Medulla oblongata (tissue), 1 donor: ENCODE data around the gene RCBTB2.

Experiments
- DNase-seq: peaks from one replicate; pipeline ENCODE4 v3.0.0-alpha.2; 2015; ENCODE audit errors: extremely low spot score

The RCBTB2 gene

GRCh38 chr13:48449656-48450055, 83.2 kb downstream of the RCBTB2 start:
- DNase-seq: no peak

GRCh38 chr13:48448959-48449614, 83.8 kb downstream of the RCBTB2 start:
- peak; percentile 35 for DNase-seq

GRCh38 chr13:48448285-48448958, 84.5 kb downstream of the RCBTB2 start:
- DNase-seq: no peak

GRCh38 chr13:48446464-48446863, 86.4 kb downstream of the RCBTB2 start:
- DNase-seq: no peak

GRCh38 chr13:48443442-48444208, 89.3 kb downstream of the RCBTB2 start:
- DNase-seq: no peak
